Transverse colon (tissue), 3 donors: ENCODE data around the gene PLA2G2E.

Experiments used
- CTCF ChIP-seq, 5 experiments: fragments of 200-600 bp in 3 of 5; fragments of 450-650 bp in 2 of 5; sonication (generic) in 3 of 5; IDR thresholded peaks; 1 replicate in 2 of 5; 2 replicates in 3 of 5; pipeline ENCODE4 v1.5.1; 2016 to 2017; ENCODE audit warnings: antibody characterized with exemption in 5 of 5, inconsistent platforms in 3 of 5, mild to moderate bottlenecking in 2 of 5, moderate library complexity in 1 of 5
- POLR2A ChIP-seq: fragments of 450-650 bp; IDR thresholded peaks from one replicate; pipeline ENCODE4 v1.6.1; 2016; ENCODE audit warnings: antibody characterized with exemption, mild to moderate bottlenecking, moderate library complexity

GRCh38 chr1:19892628-19893168 lies 30.7 kb downstream of the PLA2G2E start:
- TF ChIP-seq POLR2A (no peak), CTCF (IDR thresholded peaks at IDR 0.05) (no peak)
